Trophoblast cell (in vitro differentiated cells and primary cell): ENCODE data around the gene TNRC6B.

Experiments
- DNase-seq, 2 donors: peaks; one replicate each; pipeline ENCODE4 v3.0.0-alpha.2; 2016
- H2AFZ ChIP-seq: 2 replicates; pipeline ENCODE4 v1.6.1; 2013; ENCODE audit warnings: low read length, moderate library complexity, mild to moderate bottlenecking; ENCODE audit not compliant: insufficient read depth, poor library complexity
- H2AK5ac ChIP-seq: 2 replicates; pipeline ENCODE4 v1.6.1; 2013; ENCODE audit warnings: mild to moderate bottlenecking, low read length
- H2BK120ac ChIP-seq: 2 replicates; pipeline ENCODE4 v1.6.1; 2013; ENCODE audit warnings: low read length, mild to moderate bottlenecking, moderate library complexity; ENCODE audit not compliant: insufficient read depth, poor library complexity
- H2BK12ac ChIP-seq: 2 replicates; pipeline ENCODE4 v1.6.1; 2013; ENCODE audit warnings: mild to moderate bottlenecking, low read length, moderate library complexity
- H2BK5ac ChIP-seq: 2 replicates; pipeline ENCODE4 v1.6.1; 2013; ENCODE audit warnings: low read length, low read depth, moderate library complexity, mild to moderate bottlenecking; ENCODE audit not compliant: poor library complexity
- H3K14ac ChIP-seq: 2 replicates; pipeline ENCODE4 v1.6.1; 2013; ENCODE audit warnings: mild to moderate bottlenecking, low read length
- H3K18ac ChIP-seq: 2 replicates; pipeline ENCODE4 v1.6.1; 2013; ENCODE audit warnings: mild to moderate bottlenecking, low read length
- H3K23ac ChIP-seq: 2 replicates; pipeline ENCODE4 v1.6.1; 2013; ENCODE audit warnings: low read length
- H3K27ac ChIP-seq: 2 replicates; pipeline ENCODE4 v1.5.1; 2013; ENCODE audit warnings: low read depth, mild to moderate bottlenecking, inconsistent platforms, low read length, moderate library complexity
- H3K27me3 ChIP-seq: 2 replicates; pipeline ENCODE4 v1.6.1; 2013; ENCODE audit warnings: inconsistent platforms, mild to moderate bottlenecking, low read length, moderate library complexity; ENCODE audit not compliant: insufficient read depth
- H3K36me3 ChIP-seq, 2 experiments: 1 replicate in 1 of 2; 2 replicates in 1 of 2; pipeline ENCODE4 v1.6.1; 2013; ENCODE audit warnings: low read length in 2 of 2, mild to moderate bottlenecking in 2 of 2, moderate library complexity in 1 of 2; ENCODE audit not compliant: insufficient read depth in 2 of 2, control insufficient read depth in 1 of 2
- H3K4ac ChIP-seq: 2 replicates; pipeline ENCODE4 v1.6.1; 2013; ENCODE audit warnings: low read depth, mild to moderate bottlenecking, low read length, moderate library complexity
- H3K4me1 ChIP-seq, 2 experiments: 1 replicate in 1 of 2; 2 replicates in 1 of 2; pipeline ENCODE4 v1.6.1; 2013; ENCODE audit warnings: low read length in 2 of 2, mild to moderate bottlenecking in 2 of 2, moderate library complexity in 1 of 2; ENCODE audit not compliant: insufficient read depth in 2 of 2, control insufficient read depth in 1 of 2
- H3K4me2 ChIP-seq: 2 replicates; pipeline ENCODE4 v1.6.1; 2013; ENCODE audit warnings: inconsistent platforms, mild to moderate bottlenecking, low read length, moderate library complexity
- H3K4me3 ChIP-seq: 2 replicates; pipeline ENCODE4 v1.5.1; 2013; ENCODE audit warnings: mild to moderate bottlenecking, low read depth, low read length, inconsistent platforms
- H3K79me1 ChIP-seq: one replicate; pipeline ENCODE4 v1.6.1; 2013; ENCODE audit warnings: low read length
- H3K79me2 ChIP-seq: 2 replicates; pipeline ENCODE4 v1.6.1; 2013; ENCODE audit warnings: low read length, mild to moderate bottlenecking; ENCODE audit not compliant: control insufficient read depth, insufficient read depth, poor library complexity
- H3K9ac ChIP-seq: 2 replicates; pipeline ENCODE4 v1.6.1; 2013; ENCODE audit warnings: mild to moderate bottlenecking, low read length
- H3K9me3 ChIP-seq: 2 replicates; pipeline ENCODE4 v1.6.1; 2013; ENCODE audit warnings: low read depth, mild to moderate bottlenecking, control low read depth, inconsistent platforms, low read length; ENCODE audit not compliant: insufficient read depth
- H4K12ac ChIP-seq: 2 replicates; pipeline ENCODE4 v1.6.1; 2013; ENCODE audit warnings: low read depth, mild to moderate bottlenecking, low read length, moderate library complexity
- H4K8ac ChIP-seq: 2 replicates; pipeline ENCODE4 v1.6.1; 2013; ENCODE audit warnings: low read depth, mild to moderate bottlenecking, low read length, moderate library complexity
- H4K91ac ChIP-seq: one replicate; pipeline ENCODE4 v1.6.1; 2013; ENCODE audit warnings: low read depth, mild to moderate bottlenecking, low read length, moderate library complexity
- WGBS: extraction: QIAGEN DNeasy Blood & Tissue Kit; methylation state at CpG from one replicate; pipeline ENCODE4 v1.1.7; 2013; ENCODE audit warnings: missing lambda C conversion rate; ENCODE audit not compliant: insufficient read length, insufficient coverage; ENCODE audit errors: extremely low coverage; 5-methylcytosine and 5-hydroxymethylcytosine counted together

TNRC6B gene

DNA sequence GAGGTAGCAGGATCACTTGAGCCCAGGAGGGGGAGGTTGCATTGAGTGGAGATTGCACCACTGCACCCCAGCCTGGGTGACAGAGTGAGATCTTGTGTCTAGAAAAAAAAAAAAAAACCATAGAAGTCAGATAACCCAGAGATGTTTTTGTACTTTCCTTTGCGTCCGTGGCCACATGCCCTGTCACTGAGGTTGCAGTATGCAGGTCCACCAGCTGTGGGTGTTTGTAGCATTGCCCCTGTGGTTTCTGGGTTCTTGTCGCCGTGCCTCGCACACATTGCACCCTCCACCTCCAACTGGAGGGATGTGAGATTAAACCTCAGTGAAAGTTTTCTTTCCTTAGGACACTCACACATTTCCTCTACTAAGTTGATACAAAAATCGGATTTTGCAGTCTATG is 70.3 kb downstream of the TNRC6B start:
- Histone ChIP-seq H3K4me3 (no peak overlapping the region), H4K12ac (no peak overlapping the region), H3K79me1 (no peaks in the 10 kb centered on the region), H2AFZ (no peak overlapping the region), H3K79me2 (no peaks in the 10 kb centered on the region), H3K4me1 (no peaks in the 10 kb centered on the region), H3K23ac (no peak overlapping the region), H3K27ac (no peak overlapping the region), H2BK5ac (no peak overlapping the region), H2BK12ac (no peak overlapping the region), H4K8ac (no peak overlapping the region), H3K18ac (no peak overlapping the region), H4K91ac (no peak overlapping the region), H3K14ac (no peak overlapping the region), H3K9me3 (peaks cover 2% of the 10 kb centered on the region), H3K27me3 (no peaks in the 10 kb centered on the region), H3K4me2 (no peak overlapping the region), H3K4ac (no peak overlapping the region), H2BK120ac (no peak overlapping the region), H2AK5ac (no peak overlapping the region), H3K36me3 (peaks cover 0 to 4% of the 10 kb centered on the region in 2 experiments), H3K9ac (no peak overlapping the region)
- WGBS = no CpG with 5 or more reads among the region's 6 CpGs
- no peak for DNase-seq

DNA sequence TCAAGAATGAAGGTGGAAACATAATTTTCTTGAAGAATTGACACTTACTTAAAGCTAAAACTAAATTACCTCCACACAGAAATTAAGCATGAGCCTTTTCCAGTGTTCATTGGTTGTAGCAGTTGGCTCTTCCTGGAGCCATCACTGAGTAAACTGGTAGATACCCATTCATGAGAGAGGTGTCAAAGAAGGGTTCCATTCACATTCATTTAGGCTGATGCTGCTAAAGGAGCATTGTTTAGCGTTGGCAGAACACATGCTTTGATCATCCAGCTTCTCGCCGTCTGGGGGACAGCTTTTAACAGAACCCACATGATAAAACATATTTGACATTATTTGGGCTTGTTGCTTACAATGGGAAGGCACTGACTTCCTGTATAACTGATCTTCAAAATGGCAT is 71.6 kb downstream of the TNRC6B start:
- Histone ChIP-seq H3K14ac (no peak overlapping the region), H3K27me3 (no peaks in the 10 kb centered on the region), H3K36me3 (peaks cover 0 to 4% of the 10 kb centered on the region in 2 experiments), H3K27ac (no peak overlapping the region), H3K9me3 (peaks cover 2% of the 10 kb centered on the region), H3K18ac (no peak overlapping the region), H2BK12ac (no peak overlapping the region), H4K12ac (no peak overlapping the region), H2BK5ac (no peak overlapping the region), H3K23ac (no peak overlapping the region), H3K4ac (no peak overlapping the region), H4K8ac (no peak overlapping the region), H2BK120ac (no peak overlapping the region), H2AK5ac (no peak overlapping the region), H4K91ac (no peak overlapping the region), H3K4me2 (no peak overlapping the region), H3K4me3 (no peak overlapping the region), H3K79me2 (no peaks in the 10 kb centered on the region), H3K4me1 (no peaks in the 10 kb centered on the region), H3K9ac (no peak overlapping the region), H2AFZ (no peak overlapping the region), H3K79me1 (no peaks in the 10 kb centered on the region)
- WGBS = no CpG with 5 or more reads among the region's 3 CpGs
- DNase-seq = no peak

DNA sequence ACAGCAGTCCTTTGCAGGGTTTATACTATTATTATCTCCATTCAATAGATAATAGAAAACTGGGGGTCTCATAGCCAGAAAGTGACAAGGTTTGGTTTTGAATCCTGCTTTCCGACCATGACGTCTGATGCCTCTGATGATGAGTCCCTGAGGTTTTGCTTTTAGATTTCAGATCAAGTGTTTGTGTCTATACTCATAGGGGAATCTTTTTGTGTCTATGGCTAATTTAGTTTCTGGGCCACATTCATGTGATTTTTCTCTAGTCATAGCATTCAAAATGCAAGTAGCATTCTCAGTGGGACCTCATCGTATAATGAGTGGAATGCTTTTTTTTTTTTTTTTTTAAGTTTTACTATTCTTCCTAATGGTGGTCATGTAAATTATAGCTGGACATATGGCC is 72.9 kb downstream of the TNRC6B start:
- H4K91ac ChIP-seq = no peak overlapping the region
- H3K9ac ChIP-seq = no peak overlapping the region
- H3K79me2 ChIP-seq = no peaks in the 10 kb centered on the region

DNA sequence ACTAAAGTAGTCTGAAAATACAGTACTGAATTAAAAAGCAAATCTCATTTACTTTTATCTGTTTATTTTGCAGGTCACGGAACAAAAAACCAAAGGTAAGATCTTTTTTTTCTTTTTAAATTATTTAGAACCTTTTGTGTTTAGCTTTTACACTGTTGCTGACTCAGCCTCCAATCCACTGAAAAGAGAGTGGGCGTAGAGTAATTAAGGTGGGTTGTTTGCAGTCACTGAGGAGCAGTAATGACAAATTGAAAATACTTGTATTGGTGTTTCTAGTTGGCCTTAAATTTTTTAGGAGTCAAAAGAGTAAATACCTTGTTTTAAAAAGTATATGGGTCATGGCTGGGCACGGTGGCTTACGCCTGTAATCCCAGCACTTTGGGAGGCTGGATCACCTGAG is 73.4 kb downstream of the TNRC6B start:
- H2BK12ac ChIP-seq = no peak overlapping the region
- H2AK5ac ChIP-seq = no peak overlapping the region
- no peaks in the 10 kb centered on the region for H3K79me1 ChIP-seq
- H3K9me3 ChIP-seq = peaks cover 2% of the 10 kb centered on the region
- no peak overlapping the region for H3K23ac ChIP-seq
- no peak overlapping the region for H4K12ac ChIP-seq
- no peak overlapping the region for H3K18ac ChIP-seq
- H3K14ac ChIP-seq = no peak overlapping the region
- no peak overlapping the region for H2BK120ac ChIP-seq
- H3K4me3 ChIP-seq = no peak overlapping the region
- no peak overlapping the region for H2BK5ac ChIP-seq
- H3K9ac ChIP-seq = no peak overlapping the region
- no peak overlapping the region for H2AFZ ChIP-seq
- no peaks in the 10 kb centered on the region for H3K79me2 ChIP-seq
- H3K4ac ChIP-seq = no peak overlapping the region
- no peak overlapping the region for H4K91ac ChIP-seq
- peaks cover 0 to 4% of the 10 kb centered on the region in 2 experiments for H3K36me3 ChIP-seq
- DNase-seq = no peak
- no CpG with 5 or more reads among the region's 4 CpGs for WGBS
- no peaks in the 10 kb centered on the region for H3K27me3 ChIP-seq
- no peak overlapping the region for H4K8ac ChIP-seq
- no peak overlapping the region for H3K4me2 ChIP-seq
- no peak overlapping the region for H3K27ac ChIP-seq
- no peaks in the 10 kb centered on the region for H3K4me1 ChIP-seq

More for the DNA sequence above, 72.9 kb downstream of the TNRC6B start:
- H2BK5ac ChIP-seq = no peak overlapping the region
- H3K9me3 ChIP-seq = peaks cover 2% of the 10 kb centered on the region
- whole genome bisulfite sequencing = no CpG with 5 or more reads among the region's 3 CpGs
- no peak overlapping the region for H3K23ac ChIP-seq
- H3K4me1 ChIP-seq = no peaks in the 10 kb centered on the region
- H2AFZ ChIP-seq = no peak overlapping the region
- DNase-seq = no peak
- no peak overlapping the region for H3K4ac ChIP-seq
- H3K27me3 ChIP-seq = no peaks in the 10 kb centered on the region
- no peak overlapping the region for H3K4me3 ChIP-seq
- no peak overlapping the region for H4K8ac ChIP-seq
- no peak overlapping the region for H2BK120ac ChIP-seq
- H4K12ac ChIP-seq = no peak overlapping the region
- no peak overlapping the region for H3K27ac ChIP-seq
- peaks cover 0 to 4% of the 10 kb centered on the region in 2 experiments for H3K36me3 ChIP-seq
- H3K79me1 ChIP-seq = no peaks in the 10 kb centered on the region
- H3K18ac ChIP-seq = no peak overlapping the region
- H2AK5ac ChIP-seq = no peak overlapping the region
- H3K4me2 ChIP-seq = no peak overlapping the region
- no peak overlapping the region for H3K14ac ChIP-seq
- no peak overlapping the region for H2BK12ac ChIP-seq
